ENCODE measurements around the gene EML4.
A peak's percentile ranks its signal among the peaks of the same experiment; 100 is the strongest.

GRCh38 chr2:42328148-42328833 lies 159.1 kb downstream of the EML4 start:
- TF ChIP-seq EZH2 (IDR thresholded peaks at IDR 0.05; ENCODE audit: low read depth) (no peak), CTCF (conservative IDR thresholded peaks at IDR 0.05) (peak; percentile 85)
